ENCODE measurements around the gene RCL1.

DNA sequence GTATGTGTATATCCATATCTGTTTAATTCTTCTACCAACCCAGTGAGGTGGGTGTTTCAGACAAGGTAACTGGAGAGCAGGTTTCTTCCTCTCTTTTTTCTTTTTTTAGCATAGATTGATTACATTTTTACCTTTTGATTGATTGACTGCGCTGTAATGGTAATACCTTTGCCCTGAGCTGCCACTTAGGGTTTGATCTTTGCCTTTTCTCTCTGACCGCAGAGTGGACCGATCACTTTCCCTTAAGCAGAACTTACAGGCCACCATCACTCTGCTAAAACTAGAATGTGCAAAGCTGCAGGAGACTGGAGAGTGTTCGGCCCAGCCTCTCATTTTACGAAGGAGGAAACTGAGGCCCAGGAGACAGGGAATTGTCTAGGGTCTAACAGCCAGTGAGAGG lies 38.0 kb downstream of the RCL1 start:
- TF ChIP-seq CTCF (CRISPR knock-in tag; IDR thresholded peaks at IDR 0.05), result no peak
- TF ChIP-seq NR2F6 (IDR thresholded peaks at IDR 0.05), result no peak
- TF ChIP-seq NR2F6 (CRISPR knock-in tag; IDR thresholded peaks at IDR 0.05), result no peak
- TF ChIP-seq, protein P1, sequence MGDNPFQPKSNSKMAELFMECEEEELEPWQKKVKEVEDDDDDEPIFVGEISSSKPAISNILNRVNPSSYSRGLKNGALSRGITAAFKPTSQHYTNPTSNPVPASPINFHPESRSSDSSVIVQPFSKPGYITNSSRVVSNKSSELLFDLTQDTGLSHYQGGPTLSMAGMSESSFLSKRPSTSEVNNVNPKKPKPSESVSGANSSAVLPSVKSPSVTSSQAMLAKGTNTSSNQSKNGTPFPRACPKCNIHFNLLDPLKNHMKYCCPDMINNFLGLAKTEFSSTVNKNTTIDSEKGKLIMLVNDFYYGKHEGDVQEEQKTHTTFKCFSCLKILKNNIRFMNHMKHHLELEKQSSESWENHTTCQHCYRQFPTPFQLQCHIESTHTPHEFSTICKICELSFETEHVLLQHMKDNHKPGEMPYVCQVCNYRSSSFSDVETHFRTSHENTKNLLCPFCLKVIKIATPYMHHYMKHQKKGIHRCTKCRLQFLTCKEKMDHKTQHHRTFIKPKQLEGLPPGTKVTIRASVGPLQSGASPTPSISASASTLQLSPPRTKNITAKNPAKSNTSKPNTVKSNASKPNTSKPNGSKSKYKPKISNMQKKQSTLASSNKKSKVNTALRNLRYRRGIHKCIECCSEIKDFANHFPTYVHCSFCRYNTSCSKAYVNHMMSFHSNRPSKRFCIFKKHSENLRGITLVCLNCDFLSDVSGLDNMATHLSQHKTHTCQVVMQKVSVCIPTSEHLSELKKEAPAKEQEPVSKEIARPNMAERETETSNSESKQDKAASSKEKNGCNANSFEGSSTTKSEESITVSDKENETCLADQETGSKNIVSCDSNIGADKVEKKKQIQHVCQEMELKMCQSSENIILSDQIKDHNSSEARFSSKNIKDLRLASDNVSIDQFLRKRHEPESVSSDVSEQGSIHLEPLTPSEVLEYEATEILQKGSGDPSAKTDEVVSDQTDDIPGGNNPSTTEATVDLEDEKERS (CRISPR knock-in tag; IDR thresholded peaks at IDR 0.05), result no peak
- no peak for TF ChIP-seq PAX8 (CRISPR knock-in tag; IDR thresholded peaks at IDR 0.05; ENCODE audit: borderline replicate concordance)

Measured in HepG2 (cell line).